Esophagus squamous epithelium (tissue), 4 donors: ENCODE results near the gene TERB2.
"Not testable (repeated sequence)": the region's sequence is repeated elsewhere in the genome, so short reads cannot be mapped to it uniquely, and the experiment has no call there.

Experiments used
- CTCF ChIP-seq, 6 experiments: fragments of 450-650 bp in 4 of 6; fragments of 200-600 bp in 2 of 6; sonication (generic) in 2 of 6; IDR thresholded peaks; one replicate each; pipeline ENCODE4 v1.5.1; 2016 to 2019; ENCODE audit warnings: antibody characterized with exemption in 6 of 6, mild to moderate bottlenecking in 4 of 6, moderate library complexity in 4 of 6
- POLR2A ChIP-seq, 4 donors: fragments of 450-650 bp; IDR thresholded peaks; one replicate each; pipeline ENCODE4 v1.6.1; 2017; ENCODE audit warnings: antibody characterized with exemption in 4 of 4, mild to moderate bottlenecking in 4 of 4, moderate library complexity in 3 of 4

- not testable (repeated sequence) for TF ChIP-seq POLR2A, CTCF (IDR thresholded peaks at IDR 0.05)
Observed at GRCh38 chr15:44912974-44913448, 43.5 kb upstream of the TERB2 start.
